Liver (tissue), 9 donors: ENCODE results near the gene CDKN1A. TPM values are rescaled to one million over a fixed set of nuclear protein-coding genes. Genes with fewer than 3 reads are reported as not detected.
"Not testable (repeated sequence)": the region's sequence is repeated elsewhere in the genome, so short reads cannot be mapped to it uniquely, and the experiment has no call there.

ENCODE experiments used
- DNase-seq: peaks from one replicate; pipeline ENCODE4 v3.0.0-alpha.2; 2017; ENCODE audit warnings: low spot score
- H3K27ac ChIP-seq, 2 donors: one replicate each; pipeline ENCODE4 v1.7.0; 2013; ENCODE audit warnings: inconsistent platforms in 2 of 2, low read length in 2 of 2, control low read depth in 1 of 2, low read depth in 1 of 2, mild to moderate bottlenecking in 1 of 2
- H3K27me3 ChIP-seq, 4 donors: one replicate each; pipeline versions ENCODE4 v1.6.1 to v1.7.0; 2013; ENCODE audit warnings: low read length in 3 of 4, inconsistent platforms in 1 of 4, mild to moderate bottlenecking in 1 of 4, moderate library complexity in 1 of 4; ENCODE audit not compliant: control insufficient read depth in 4 of 4, insufficient read depth in 4 of 4
- H3K36me3 ChIP-seq, 4 donors: one replicate each; pipeline versions ENCODE4 v1.6.1 to v1.7.0; 2013; ENCODE audit warnings: low read length in 3 of 4, mild to moderate bottlenecking in 3 of 4, low read depth in 1 of 4, moderate library complexity in 1 of 4; ENCODE audit not compliant: control insufficient read depth in 4 of 4, insufficient read depth in 3 of 4
- H3K4me1 ChIP-seq, 4 donors: one replicate each; pipeline versions ENCODE4 v1.6.1 to v1.7.0; 2013; ENCODE audit warnings: low read length in 3 of 4, mild to moderate bottlenecking in 3 of 4, moderate library complexity in 1 of 4; ENCODE audit not compliant: control insufficient read depth in 4 of 4, insufficient read depth in 4 of 4
- H3K4me3 ChIP-seq, 3 donors: one replicate each; pipeline versions ENCODE4 v1.6.1 to v1.7.0; 2013; ENCODE audit warnings: low read length in 3 of 3, control low read depth in 1 of 3, low read depth in 1 of 3, mild to moderate bottlenecking in 1 of 3
- H3K9ac ChIP-seq, 2 donors: one replicate each; pipeline ENCODE4 v1.7.0; 2013; ENCODE audit warnings: low read length in 2 of 2, mild to moderate bottlenecking in 2 of 2, moderate library complexity in 2 of 2, control low read depth in 1 of 2, low read depth in 1 of 2
- H3K9me3 ChIP-seq, 4 donors: one replicate each; pipeline versions ENCODE4 v1.6.1 to v1.7.0; 2013; ENCODE audit warnings: low read length in 3 of 4; ENCODE audit not compliant: control insufficient read depth in 4 of 4
- CTCF ChIP-seq: fragments of 150-350 bp; IDR thresholded peaks from 2 replicates; pipeline ENCODE4 v1.5.1; 2017; ENCODE audit warnings: improper control_type of control experiment, low read depth, low read length; ENCODE audit not compliant: missing input control
- FOXA1 ChIP-seq: IDR thresholded peaks from 2 replicates; pipeline ENCODE4 v1.6.1; 2016; ENCODE audit warnings: antibody characterized with exemption
- FOXA2 ChIP-seq: IDR thresholded peaks from 2 replicates; pipeline ENCODE4 v1.6.1; 2016; ENCODE audit warnings: antibody characterized with exemption
- JUND ChIP-seq, 2 donors: IDR thresholded peaks; 2 replicates each; pipeline ENCODE4 v1.6.1; 2016; ENCODE audit warnings: antibody characterized with exemption in 2 of 2
- NR2F2 ChIP-seq: IDR thresholded peaks from 2 replicates; pipeline ENCODE4 v1.6.1; 2016; ENCODE audit warnings: antibody characterized with exemption
- RAD21 ChIP-seq, 2 donors: IDR thresholded peaks; 2 replicates each; pipeline ENCODE4 v1.6.1; 2016; ENCODE audit warnings: antibody characterized with exemption in 2 of 2, mild to moderate bottlenecking in 2 of 2
- REST ChIP-seq: IDR thresholded peaks from 2 replicates; pipeline ENCODE4 v1.6.1; 2016; ENCODE audit warnings: antibody characterized with exemption, mild to moderate bottlenecking
- RXRA ChIP-seq, 2 donors: IDR thresholded peaks; 2 replicates each; pipeline ENCODE4 v1.6.1; 2017 to 2018; ENCODE audit warnings: antibody characterized with exemption in 2 of 2, mild to moderate bottlenecking in 1 of 2
- SP1 ChIP-seq: IDR thresholded peaks from 2 replicates; pipeline ENCODE4 v1.6.1; 2018; ENCODE audit warnings: antibody characterized with exemption, mild to moderate bottlenecking
- YY1 ChIP-seq: IDR thresholded peaks from 2 replicates; pipeline ENCODE4 v1.6.1; 2016; ENCODE audit warnings: antibody characterized with exemption, mild to moderate bottlenecking
- WGBS: extraction: QIAGEN DNeasy Blood & Tissue Kit; methylation state at CpG from one replicate; pipeline ENCODE4 v1.1.7; 2013; 5-methylcytosine and 5-hydroxymethylcytosine counted together
- polyA plus RNA-seq, 2 donors: library from polyadenylated mRNA; stranded (reverse) in 1 of 2; unstranded in 1 of 2; fragments of 200-250 nt in 1 of 2; fragments of >200 nt in 1 of 2; fragmentation: Nextera tagmentation in 1 of 2; extraction: Ambion mirVana in 1 of 2; gene quantifications; one replicate each; pipeline versions ENCODE4 v1.2.1 to v1.2.3, GENCODE V29; 2013 to 2015
- total RNA-seq, 2 donors: library from RNA; depleted of rRNA; stranded (reverse); fragments of >200 nt; gene quantifications; one replicate each; pipeline ENCODE4 v1.2.3, GENCODE V29; 2014
- TF ChIP-seq, protein P1 (sequence below): IDR thresholded peaks from 2 replicates; pipeline ENCODE4 v1.6.1; 2016; ENCODE audit warnings: antibody characterized with exemption
- TF ChIP-seq, protein P2 (sequence below): IDR thresholded peaks from 2 replicates; pipeline ENCODE4 v1.6.1; 2016; ENCODE audit warnings: antibody characterized with exemption
- TF ChIP-seq, protein P3 (sequence below): IDR thresholded peaks from 2 replicates; pipeline ENCODE4 v1.6.1; 2016; ENCODE audit warnings: antibody characterized with exemption
- donor health status: healthy.
- donor health status: healthy.
- donor health status: healthy.
- donor health status: healthy.
- donor health status: healthy.

CDKN1A gene
- total and polyA plus RNA-seq, 4 donors = 3.2 to 41.7 (median 20.5) TPM

GRCh38 chr6:36702656-36703055 lies 24.1 kb downstream of the CDKN1A start (continued):
- TF ChIP-seq REST = no peak

DNA sequence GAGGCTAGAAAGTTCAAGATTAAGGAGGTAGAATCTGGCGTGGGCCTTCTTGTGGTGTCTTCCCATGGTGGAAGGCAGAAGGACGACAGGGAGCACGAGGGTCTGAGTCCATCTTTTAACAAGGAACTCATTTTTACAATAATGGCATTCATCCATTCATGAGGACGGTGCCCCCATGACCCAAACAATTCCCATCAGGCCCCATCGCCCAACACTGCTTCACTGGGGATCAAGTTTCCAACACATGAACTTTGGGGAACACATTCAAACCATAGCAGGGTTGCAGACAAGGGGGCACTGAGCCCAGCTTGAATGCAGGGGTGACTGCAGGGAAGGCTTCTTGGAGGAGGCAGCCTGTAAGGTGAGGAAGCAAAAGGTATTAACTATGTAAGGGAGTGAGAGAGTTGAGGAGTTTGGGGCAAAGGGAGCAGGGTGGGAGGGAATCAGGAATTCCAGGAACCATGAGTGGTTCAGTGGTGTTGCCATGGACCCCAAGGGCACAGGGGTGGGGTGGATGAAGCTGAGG lies 24.6 kb downstream of the CDKN1A start:
- TF ChIP-seq YY1 (no peak), FOXA1 (no peak), JUND (IDR thresholded peaks at IDR 0.05) (no peak), FOXA2 (no peak)
- Histone ChIP-seq H3K27me3 (no peaks in the 10 kb centered on the region), H3K9me3 (no peaks in the 10 kb centered on the region), H3K4me1 (no peaks in the 10 kb centered on the region), H3K9ac (no peak overlapping the region), H3K36me3 (no peaks in the 10 kb centered on the region), H3K27ac (no peak overlapping the region), H3K4me3 (no peak overlapping the region)
- WGBS = 90% methylated on average over 5 of the region's 5 CpGs
- no peak for DNase-seq

GRCh38 chr6:36703982-36704381 lies 25.5 kb downstream of the CDKN1A start:
- WGBS = 95% methylated on average over 18 of the region's 18 CpGs
- TF ChIP-seq YY1 = no peak
- TF ChIP-seq, protein P1, sequence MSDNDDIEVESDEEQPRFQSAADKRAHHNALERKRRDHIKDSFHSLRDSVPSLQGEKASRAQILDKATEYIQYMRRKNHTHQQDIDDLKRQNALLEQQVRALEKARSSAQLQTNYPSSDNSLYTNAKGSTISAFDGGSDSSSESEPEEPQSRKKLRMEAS = no peak
- Histone ChIP-seq H3K4me1 (no peaks in the 10 kb centered on the region), H3K9me3 (no peaks in the 10 kb centered on the region), H3K9ac (no peak overlapping the region), H3K4me3 (no peak overlapping the region), H3K36me3 (no peaks in the 10 kb centered on the region), H3K27ac (no peak overlapping the region), H3K27me3 (no peaks in the 10 kb centered on the region)
- no peak for DNase-seq

GRCh38 chr6:36704961-36705577 lies 26.6 kb downstream of the CDKN1A start:
- not testable (repeated sequence) for H3K27me3 ChIP-seq, H3K27ac ChIP-seq, H3K36me3 ChIP-seq, DNase-seq, H3K9ac ChIP-seq, H3K4me3 ChIP-seq, H3K9me3 ChIP-seq, H3K4me1 ChIP-seq
- 81% methylated on average over 7 of the region's 7 CpGs for WGBS

- no peak overlapping the region for H3K9ac ChIP-seq
- 54% methylated on average over 1 of the region's 1 CpG for WGBS
- no peak for DNase-seq
- H3K9me3 ChIP-seq = no peaks in the 10 kb centered on the region
- H3K36me3 ChIP-seq = no peaks in the 10 kb centered on the region
- H3K27ac ChIP-seq = no peak overlapping the region
- H3K4me3 ChIP-seq = no peak overlapping the region
- H3K4me1 ChIP-seq = no peaks in the 10 kb centered on the region
- H3K27me3 ChIP-seq = no peaks in the 10 kb centered on the region
- TF ChIP-seq RXRA (IDR thresholded peaks at IDR 0.05) (no peak), RAD21 (IDR thresholded peaks at IDR 0.05) (no peak), SP1 (no peak), FOXA1 (no peak), NR2F2 (no peak), CTCF (no peak), YY1 (no peak), FOXA2 (no peak)
- TF ChIP-seq, protein P2, sequence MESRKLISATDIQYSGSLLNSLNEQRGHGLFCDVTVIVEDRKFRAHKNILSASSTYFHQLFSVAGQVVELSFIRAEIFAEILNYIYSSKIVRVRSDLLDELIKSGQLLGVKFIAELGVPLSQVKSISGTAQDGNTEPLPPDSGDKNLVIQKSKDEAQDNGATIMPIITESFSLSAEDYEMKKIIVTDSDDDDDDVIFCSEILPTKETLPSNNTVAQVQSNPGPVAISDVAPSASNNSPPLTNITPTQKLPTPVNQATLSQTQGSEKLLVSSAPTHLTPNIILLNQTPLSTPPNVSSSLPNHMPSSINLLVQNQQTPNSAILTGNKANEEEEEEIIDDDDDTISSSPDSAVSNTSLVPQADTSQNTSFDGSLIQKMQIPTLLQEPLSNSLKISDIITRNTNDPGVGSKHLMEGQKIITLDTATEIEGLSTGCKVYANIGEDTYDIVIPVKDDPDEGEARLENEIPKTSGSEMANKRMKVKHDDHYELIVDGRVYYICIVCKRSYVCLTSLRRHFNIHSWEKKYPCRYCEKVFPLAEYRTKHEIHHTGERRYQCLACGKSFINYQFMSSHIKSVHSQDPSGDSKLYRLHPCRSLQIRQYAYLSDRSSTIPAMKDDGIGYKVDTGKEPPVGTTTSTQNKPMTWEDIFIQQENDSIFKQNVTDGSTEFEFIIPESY = no peak
- TF ChIP-seq, protein P3, sequence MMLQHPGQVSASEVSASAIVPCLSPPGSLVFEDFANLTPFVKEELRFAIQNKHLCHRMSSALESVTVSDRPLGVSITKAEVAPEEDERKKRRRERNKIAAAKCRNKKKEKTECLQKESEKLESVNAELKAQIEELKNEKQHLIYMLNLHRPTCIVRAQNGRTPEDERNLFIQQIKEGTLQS = no peak
- TF ChIP-seq, protein P1 = no peak
Measured at GRCh38 chr6:36706339-36706738, 27.8 kb downstream of the CDKN1A start.
